Gastrocnemius medialis (tissue), 4 donors: ENCODE measurements around the gene MVB12A.

ENCODE experiments used
- POLR2A ChIP-seq, 2 donors: fragments of 450-650 bp; IDR thresholded peaks; one replicate each; pipeline ENCODE4 v1.6.1; 2017; ENCODE audit warnings: antibody characterized with exemption in 2 of 2, mild to moderate bottlenecking in 2 of 2, moderate library complexity in 2 of 2
- TF ChIP-seq, protein P1 (sequence below), 5 experiments: fragments of 450-650 bp in 3 of 5; fragments of 200-600 bp in 2 of 5; sonication (generic) in 2 of 5; IDR thresholded peaks in 4 of 5; conservative IDR thresholded peaks in 1 of 5; 1 replicate in 4 of 5; 2 replicates in 1 of 5; pipeline ENCODE4 v1.5.1; 2016 to 2019; ENCODE audit warnings: antibody characterized with exemption in 5 of 5, mild to moderate bottlenecking in 3 of 5, moderate library complexity in 3 of 5

GRCh38 chr19:17405250-17406045 lies 14.4 kb upstream of the MVB12A start, which contains the start of gene BST2:
- TF ChIP-seq, protein P1, sequence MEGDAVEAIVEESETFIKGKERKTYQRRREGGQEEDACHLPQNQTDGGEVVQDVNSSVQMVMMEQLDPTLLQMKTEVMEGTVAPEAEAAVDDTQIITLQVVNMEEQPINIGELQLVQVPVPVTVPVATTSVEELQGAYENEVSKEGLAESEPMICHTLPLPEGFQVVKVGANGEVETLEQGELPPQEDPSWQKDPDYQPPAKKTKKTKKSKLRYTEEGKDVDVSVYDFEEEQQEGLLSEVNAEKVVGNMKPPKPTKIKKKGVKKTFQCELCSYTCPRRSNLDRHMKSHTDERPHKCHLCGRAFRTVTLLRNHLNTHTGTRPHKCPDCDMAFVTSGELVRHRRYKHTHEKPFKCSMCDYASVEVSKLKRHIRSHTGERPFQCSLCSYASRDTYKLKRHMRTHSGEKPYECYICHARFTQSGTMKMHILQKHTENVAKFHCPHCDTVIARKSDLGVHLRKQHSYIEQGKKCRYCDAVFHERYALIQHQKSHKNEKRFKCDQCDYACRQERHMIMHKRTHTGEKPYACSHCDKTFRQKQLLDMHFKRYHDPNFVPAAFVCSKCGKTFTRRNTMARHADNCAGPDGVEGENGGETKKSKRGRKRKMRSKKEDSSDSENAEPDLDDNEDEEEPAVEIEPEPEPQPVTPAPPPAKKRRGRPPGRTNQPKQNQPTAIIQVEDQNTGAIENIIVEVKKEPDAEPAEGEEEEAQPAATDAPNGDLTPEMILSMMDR (IDR thresholded peaks at IDR 0.05 in 4 of 5, conservative IDR thresholded peaks at IDR 0.05 in 1 of 5) = no peak
- peak; percentile 27 to 70 for TF ChIP-seq POLR2A (IDR thresholded peaks at IDR 0.05)
